GM23338 (cell line): ENCODE results near the gene AGAP2. TPM values are rescaled to one million over a fixed set of nuclear protein-coding genes. Genes with fewer than 3 reads are reported as not detected.

Experiments used
- ATAC-seq: fragments of 200-7000 bp; cut with Tn5 transposase; 3 replicates; pipeline ENCODE4 v1.9.1; 2020
- DNase-seq: peaks from one replicate; pipeline ENCODE4 v3.0.0-alpha.2; 2015; ENCODE audit warnings: low spot score
- H2AFZ ChIP-seq: fragments of 200-600 bp; sonication (generic); 2 replicates; pipeline ENCODE4 v1.8.0; 2016; ENCODE audit warnings: antibody characterized with exemption, mild to moderate bottlenecking, moderate library complexity
- H3F3A ChIP-seq: fragments of 200-600 bp; sonication (generic); replicated peaks from 2 replicates; pipeline ENCODE4 v1.8.0; 2017; ENCODE audit warnings: antibody characterized with exemption, mixed run types, low read depth
- H3K27ac ChIP-seq: fragments of 200-600 bp; sonication (generic); 2 replicates; pipeline ENCODE4 v1.6.1; 2016; ENCODE audit warnings: low read depth
- H3K27me3 ChIP-seq: fragments of 200-600 bp; sonication (generic); 2 replicates; pipeline ENCODE4 v1.8.0; 2016; ENCODE audit warnings: mild to moderate bottlenecking, mixed run types, moderate library complexity; ENCODE audit not compliant: insufficient read depth
- H3K36me3 ChIP-seq: fragments of 200-600 bp; sonication (generic); 2 replicates; pipeline ENCODE4 v1.8.0; 2016; ENCODE audit warnings: mild to moderate bottlenecking; ENCODE audit not compliant: insufficient read depth
- H3K4me1 ChIP-seq: fragments of 200-600 bp; sonication (generic); 2 replicates; pipeline ENCODE4 v1.8.0; 2016; ENCODE audit warnings: mild to moderate bottlenecking, moderate library complexity; ENCODE audit not compliant: insufficient read depth
- H3K4me2 ChIP-seq: fragments of 200-600 bp; sonication (generic); 2 replicates; pipeline ENCODE4 v1.7.1; 2017; ENCODE audit warnings: mixed run types
- H3K4me3 ChIP-seq: fragments of 200-600 bp; sonication (generic); 2 replicates; pipeline ENCODE4 v1.6.1; 2016; ENCODE audit warnings: mixed run types
- H3K79me2 ChIP-seq: fragments of 200-600 bp; sonication (generic); replicated peaks from 2 replicates; pipeline ENCODE4 v1.8.0; 2017; ENCODE audit warnings: mild to moderate bottlenecking; ENCODE audit not compliant: insufficient read depth
- H3K9me2 ChIP-seq: fragments of 200-600 bp; sonication (generic); 2 replicates; pipeline ENCODE4 v1.8.0; 2017; ENCODE audit not compliant: insufficient read depth
- H4K20me1 ChIP-seq: fragments of 200-600 bp; sonication (generic); replicated peaks from 2 replicates; pipeline ENCODE4 v1.8.0; 2017; ENCODE audit warnings: mild to moderate bottlenecking; ENCODE audit not compliant: insufficient read depth
- H3K27ac Mint-ChIP-seq: 2 replicates; pipeline ENCODE4 v1.8.0; 2020; ENCODE audit warnings: inconsistent platforms, mild to moderate bottlenecking, moderate library complexity, mixed read lengths
- H3K27me3 Mint-ChIP-seq: 3 replicates; pipeline ENCODE4 v1.8.0; 2022; ENCODE audit warnings: low read depth, mild to moderate bottlenecking, moderate library complexity, mixed read lengths, inconsistent platforms; ENCODE audit not compliant: insufficient read depth, poor library complexity
- H3K36me3 Mint-ChIP-seq: 3 replicates; pipeline ENCODE4 v1.8.0; 2021; ENCODE audit warnings: low read depth, mild to moderate bottlenecking, inconsistent platforms, moderate library complexity, mixed read lengths
- H3K4me1 Mint-ChIP-seq: 3 replicates; pipeline ENCODE4 v1.8.0; 2020; ENCODE audit warnings: mild to moderate bottlenecking, inconsistent platforms, mixed read lengths
- H3K4me3 Mint-ChIP-seq: 3 replicates; pipeline ENCODE4 v1.8.0; 2021; ENCODE audit warnings: moderate library complexity, mild to moderate bottlenecking, inconsistent platforms, mixed read lengths
- H3K9me3 Mint-ChIP-seq: 3 replicates; pipeline ENCODE4 v1.8.0; 2020; ENCODE audit warnings: moderate library complexity, mild to moderate bottlenecking, inconsistent platforms, mixed read lengths
- CREB1 ChIP-seq: fragments of 250-450 bp; sonication (Bioruptor Pico); IDR thresholded peaks from 2 replicates; pipeline ENCODE4 v1.5.0; 2020; ENCODE audit warnings: low read depth, mild to moderate bottlenecking, moderate library complexity
- CTCF ChIP-seq, 2 experiments: fragments of 200-600 bp in 1 of 2; sonication (generic) in 1 of 2; conservative IDR thresholded peaks; 2 replicates each; pipeline versions ENCODE4 v1.5.1 to v1.6.1; 2016 to 2017; ENCODE audit warnings: antibody characterized with exemption in 2 of 2, low read depth in 2 of 2, mild to moderate bottlenecking in 2 of 2, moderate library complexity in 1 of 2
- ETS1 ChIP-seq: IDR thresholded peaks from 2 replicates; pipeline ENCODE4 v1.6.1; 2016; ENCODE audit warnings: antibody characterized with exemption
- EZH2 ChIP-seq: fragments of 200-600 bp; sonication (generic); IDR thresholded peaks from one replicate; pipeline ENCODE4 v1.8.0; 2017; ENCODE audit warnings: antibody characterized with exemption, mild to moderate bottlenecking, low read depth; ENCODE audit not compliant: unreplicated experiment
- EZH2phosphoT487 ChIP-seq: fragments of 200-600 bp; sonication (generic); IDR thresholded peaks from one replicate; pipeline ENCODE4 v1.8.1; 2018; ENCODE audit warnings: antibody characterized with exemption; ENCODE audit not compliant: unreplicated experiment
- JUNB ChIP-seq: IDR thresholded peaks from one replicate; pipeline ENCODE4 v1.6.1; 2016; ENCODE audit warnings: antibody characterized with exemption; ENCODE audit not compliant: unreplicated experiment
- NANOG ChIP-seq: IDR thresholded peaks from 2 replicates; pipeline ENCODE4 v1.6.1; 2016; ENCODE audit warnings: antibody characterized with exemption, borderline replicate concordance
- POLR2AphosphoS5 ChIP-seq: IDR thresholded peaks from 2 replicates; pipeline ENCODE4 v1.6.1; 2016; ENCODE audit warnings: antibody characterized with exemption, low read depth
- REST ChIP-seq: IDR thresholded peaks from one replicate; pipeline ENCODE4 v1.6.1; 2018; ENCODE audit warnings: antibody characterized with exemption; ENCODE audit not compliant: unreplicated experiment
- STAT1 ChIP-seq: IDR thresholded peaks from one replicate; pipeline ENCODE4 v1.6.1; 2016; ENCODE audit warnings: antibody characterized with exemption; ENCODE audit not compliant: unreplicated experiment
- ZNF114 ChIP-seq: fragments of 250-450 bp; sonication (Bioruptor Pico); IDR thresholded peaks from 2 replicates; pipeline ENCODE4 v1.5.0; 2020; ENCODE audit warnings: mild to moderate bottlenecking, moderate library complexity
- ZNF331 ChIP-seq: fragments of 250-450 bp; sonication (Bioruptor Pico); IDR thresholded peaks from 2 replicates; pipeline ENCODE4 v1.5.0; 2020; ENCODE audit warnings: low read depth, mild to moderate bottlenecking, moderate library complexity
- ZNF462 ChIP-seq: fragments of 250-450 bp; sonication (Bioruptor Pico); IDR thresholded peaks from 2 replicates; pipeline ENCODE4 v1.5.0; 2020; ENCODE audit warnings: mild to moderate bottlenecking, moderate library complexity
- polyA plus RNA-seq: library from polyadenylated mRNA; unstranded; fragments of >200 nt; fragmentation: Nextera tagmentation; extraction: Ambion mirVana; gene quantifications from 2 replicates; pipeline ENCODE4 v1.2.1, GENCODE V29; 2016
- total RNA-seq: library from RNA; depleted of rRNA; stranded (reverse); fragments of >200 nt; shearing (Covaris generic); gene quantifications from 2 replicates; pipeline ENCODE4 v1.2.3, GENCODE V29; 2014

Gene AGAP2
- total and polyA plus RNA-seq, 2 experiments from 2014 or later: 0.36 to 1.3 TPM

DNA sequence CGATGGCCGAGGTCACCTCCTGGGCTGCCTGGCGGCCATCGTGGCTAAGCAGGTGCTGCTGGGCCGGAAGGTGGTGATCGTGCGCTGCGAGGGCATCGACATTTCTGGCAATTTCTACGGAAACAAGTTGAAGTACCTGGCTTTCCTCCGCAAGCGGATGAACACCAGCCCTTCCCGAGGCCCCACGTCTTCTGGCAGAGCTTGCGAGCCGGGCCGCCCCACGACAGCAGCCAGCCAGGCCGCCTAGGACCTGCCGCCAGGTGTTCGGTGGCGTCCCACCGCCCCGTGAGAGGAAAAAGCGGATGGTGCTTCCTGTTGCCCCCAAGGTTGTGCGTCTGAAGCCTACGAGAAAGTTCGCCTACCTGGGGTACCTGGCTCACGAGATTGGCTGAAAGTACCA lies 63.9 kb downstream of the AGAP2 start:
- Histone ChIP-seq H3K4me3 (no peak overlapping the region), H3K9me2 (0 out of 2 replicates have a peak, but pooled peaks cover 4% of the 10 kb centered on the region), H3K27me3 (no peaks in the 10 kb centered on the region), H3K4me2 (no peak overlapping the region), H3K79me2 (no peaks in the 10 kb centered on the region), H3F3A (no peaks in the 10 kb centered on the region), H4K20me1 (no peaks in the 10 kb centered on the region), H2AFZ (peak overlapping the region; percentile 43; the same call in 1 of the 2 replicates), H3K4me1 (no peaks in the 10 kb centered on the region), H3K36me3 (no peaks in the 10 kb centered on the region), H3K27ac (no peak overlapping the region)
- peaks cover 12% of the 10 kb centered on the region for H3K27me3 Mint-ChIP-seq
- no peak for DNase-seq
- no peak overlapping the region for H3K27ac Mint-ChIP-seq
- TF ChIP-seq ZNF331: no peak
- no peak for TF ChIP-seq ZNF462 (CRISPR knock-in tag)
- TF ChIP-seq EZH2: no peak
- TF ChIP-seq REST: no peak
- no peak for TF ChIP-seq ZNF114 (CRISPR knock-in tag)
- no peak for TF ChIP-seq STAT1
- TF ChIP-seq ETS1: no peak
- TF ChIP-seq JUNB: no peak
- no peak for TF ChIP-seq POLR2AphosphoS5
- TF ChIP-seq NANOG: no peak
- no peak for TF ChIP-seq EZH2phosphoT487
- no peak for TF ChIP-seq CTCF (conservative IDR thresholded peaks at IDR 0.05; ENCODE audit: low read depth in 2 of 2)
- no peak for TF ChIP-seq CREB1 (CRISPR knock-in tag)
- no peaks in the 10 kb centered on the region for H3K36me3 Mint-ChIP-seq
- no peaks in the 10 kb centered on the region for H3K4me1 Mint-ChIP-seq
- H3K4me3 Mint-ChIP-seq: no peak overlapping the region
- H3K9me3 Mint-ChIP-seq: peaks cover 21% of the 10 kb centered on the region
- ATAC-seq: no peak
